ENCODE results near the gene PPP1R15B. TPM values are rescaled to one million over a fixed set of nuclear protein-coding genes. Genes with fewer than 3 reads are reported as not detected.
A peak's percentile ranks its signal among the peaks of the same experiment; 100 is the strongest.

Gene PPP1R15B
- total RNA-seq, 2 experiments from 2014 or later = 72.6 to 79.2 TPM

DNA sequence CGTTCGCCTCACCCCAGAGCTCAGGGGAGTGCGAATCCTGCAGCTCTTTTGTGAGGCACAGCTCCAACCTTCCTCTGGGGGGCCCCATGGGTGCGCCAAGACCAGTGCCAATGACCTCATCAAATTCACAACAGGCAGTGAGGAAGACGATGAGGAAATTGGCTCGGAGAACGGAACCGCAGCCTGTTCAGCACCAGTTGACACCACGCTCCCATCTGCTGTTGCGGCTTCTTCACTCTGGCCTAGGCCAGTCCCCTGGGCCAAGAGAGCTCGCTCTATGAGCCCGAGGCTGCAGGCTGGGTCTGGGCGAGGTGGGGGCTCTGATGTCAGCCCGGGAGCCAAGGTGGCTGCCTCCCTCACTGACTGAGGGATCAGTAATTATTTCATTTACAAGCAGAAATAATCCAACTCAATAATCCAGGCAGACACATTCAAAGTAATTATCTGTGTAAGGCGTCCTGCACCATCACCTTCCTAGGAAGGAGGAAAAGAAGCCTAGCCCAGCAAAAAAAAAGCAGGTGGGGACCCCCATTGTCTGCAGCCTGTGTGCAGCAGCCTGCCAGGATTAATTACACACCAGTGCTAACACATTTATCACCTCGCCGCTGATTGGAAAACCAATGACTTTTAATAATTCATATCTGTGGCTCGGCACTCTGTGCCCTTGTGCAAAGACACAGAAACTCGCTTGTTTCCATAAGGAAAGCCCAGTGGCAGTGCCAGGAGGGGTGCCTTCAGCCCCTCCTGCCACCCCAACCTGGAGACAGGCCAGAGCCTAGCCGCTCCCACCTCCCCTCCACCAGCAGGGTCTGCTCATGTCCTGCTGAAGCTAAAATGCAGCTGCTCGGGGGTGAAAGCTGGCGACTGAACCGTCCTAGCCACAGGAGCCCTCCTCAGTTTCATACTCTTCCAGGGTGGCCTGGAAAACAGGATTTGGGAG is 53.8 kb downstream of the PPP1R15B start:
- Histone ChIP-seq H2AFZ (ENCODE audit: low read length) (no peak overlapping the region), H3K27ac (ENCODE audit: low read depth, low read length, poor library complexity, severe bottlenecking) (no peak overlapping the region), H3K9me3 (ENCODE audit: low read length) (no peaks in the 10 kb centered on the region), H3K4me1 (ENCODE audit: insufficient read depth, low read length, poor library complexity, severe bottlenecking) (no peaks in the 10 kb centered on the region), H3K4me3 (ENCODE audit: low read depth, low read length, poor library complexity, severe bottlenecking) (no peak overlapping the region), H4K20me1 (ENCODE audit: insufficient read depth, low read length) (no peaks in the 10 kb centered on the region), H3K4me2 (ENCODE audit: low read length) (no peak overlapping the region), H3K36me3 (ENCODE audit: insufficient read depth, low read length) (no peaks in the 10 kb centered on the region), H3K9me2 (ENCODE audit: insufficient read depth, low read length) (no peaks in the 10 kb centered on the region), H3K79me2 (ENCODE audit: insufficient read depth, low read depth, low read length) (no peaks in the 10 kb centered on the region)
- no TSS peak for BruUV-seq (replicated peaks)
- no peak for DNase-seq (ENCODE audit: low spot score)
- ChIA-PET POLR2A (no interaction called here), CTCF (ENCODE audit: unreplicated experiment) (interaction anchor here (1.0 kb wide), 1 partner anchor 99 kb away, joined by 3 read pairs; no protein-coding TSS in a partner anchor)
- intact Hi-C loops (cut with micrococcal nuclease; ENCODE audit: unreplicated experiment) = no loop called here
- TF ChIP-seq EZH2phosphoT487 (IDR thresholded peaks at IDR 0.05; ENCODE audit: borderline replicate concordance, low read depth, low read length) = no peak
- TF ChIP-seq, protein P1, sequence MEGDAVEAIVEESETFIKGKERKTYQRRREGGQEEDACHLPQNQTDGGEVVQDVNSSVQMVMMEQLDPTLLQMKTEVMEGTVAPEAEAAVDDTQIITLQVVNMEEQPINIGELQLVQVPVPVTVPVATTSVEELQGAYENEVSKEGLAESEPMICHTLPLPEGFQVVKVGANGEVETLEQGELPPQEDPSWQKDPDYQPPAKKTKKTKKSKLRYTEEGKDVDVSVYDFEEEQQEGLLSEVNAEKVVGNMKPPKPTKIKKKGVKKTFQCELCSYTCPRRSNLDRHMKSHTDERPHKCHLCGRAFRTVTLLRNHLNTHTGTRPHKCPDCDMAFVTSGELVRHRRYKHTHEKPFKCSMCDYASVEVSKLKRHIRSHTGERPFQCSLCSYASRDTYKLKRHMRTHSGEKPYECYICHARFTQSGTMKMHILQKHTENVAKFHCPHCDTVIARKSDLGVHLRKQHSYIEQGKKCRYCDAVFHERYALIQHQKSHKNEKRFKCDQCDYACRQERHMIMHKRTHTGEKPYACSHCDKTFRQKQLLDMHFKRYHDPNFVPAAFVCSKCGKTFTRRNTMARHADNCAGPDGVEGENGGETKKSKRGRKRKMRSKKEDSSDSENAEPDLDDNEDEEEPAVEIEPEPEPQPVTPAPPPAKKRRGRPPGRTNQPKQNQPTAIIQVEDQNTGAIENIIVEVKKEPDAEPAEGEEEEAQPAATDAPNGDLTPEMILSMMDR (conservative IDR thresholded peaks at IDR 0.05; ENCODE audit: low read length) = 0 out of 2 replicates have a peak, but pooled peaks have one; percentile 14

DNA sequence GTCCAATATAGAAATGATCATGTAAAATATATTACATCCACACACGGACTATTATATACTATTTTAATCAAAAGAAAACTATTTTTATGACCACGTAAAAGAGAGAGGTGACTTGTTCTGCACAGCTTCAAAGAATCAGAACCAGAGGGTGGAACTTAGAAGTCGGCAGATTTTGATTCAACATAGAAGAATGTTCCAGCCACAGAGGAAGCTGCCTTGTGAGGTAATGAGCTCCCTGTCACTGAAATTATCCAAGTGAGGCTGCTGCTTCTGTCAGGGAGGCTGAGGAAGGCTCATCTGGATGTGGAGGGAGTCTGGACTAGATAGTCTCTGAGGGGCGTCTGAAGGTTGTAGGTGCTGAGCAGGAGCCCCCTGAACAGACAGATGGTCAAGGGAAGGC is 54.6 kb downstream of the PPP1R15B start:
- ChIA-PET CTCF (ENCODE audit: unreplicated experiment) (interaction anchor here (1.0 kb wide), 1 partner anchor 98 kb away, joined by 3 read pairs; no protein-coding TSS in a partner anchor), POLR2A (no interaction called here)
- H3K4me1 ChIP-seq (ENCODE audit: insufficient read depth, low read length, poor library complexity, severe bottlenecking) = no peaks in the 10 kb centered on the region
- H3K9me3 ChIP-seq (ENCODE audit: low read length) = no peaks in the 10 kb centered on the region
- DNase-seq (ENCODE audit: low spot score) = no peak
- H3K79me2 ChIP-seq (ENCODE audit: insufficient read depth, low read depth, low read length) = no peaks in the 10 kb centered on the region
- no peak overlapping the region for H3K4me2 ChIP-seq (ENCODE audit: low read length)
- TF ChIP-seq, protein P1 (conservative IDR thresholded peaks at IDR 0.05; ENCODE audit: low read length) = no peak
- TF ChIP-seq EZH2phosphoT487 (IDR thresholded peaks at IDR 0.05; ENCODE audit: borderline replicate concordance, low read depth, low read length) = no peak
- H3K9me2 ChIP-seq (ENCODE audit: insufficient read depth, low read length) = no peaks in the 10 kb centered on the region
- H3K36me3 ChIP-seq (ENCODE audit: insufficient read depth, low read length) = no peaks in the 10 kb centered on the region
- BruUV-seq (replicated peaks) = no TSS peak
- intact Hi-C loops (cut with micrococcal nuclease; ENCODE audit: unreplicated experiment) = no loop called here
- no peak overlapping the region for H3K4me3 ChIP-seq (ENCODE audit: low read depth, low read length, poor library complexity, severe bottlenecking)
- no peak overlapping the region for H2AFZ ChIP-seq (ENCODE audit: low read length)
- no peak overlapping the region for H3K27ac ChIP-seq (ENCODE audit: low read depth, low read length, poor library complexity, severe bottlenecking)
- H4K20me1 ChIP-seq (ENCODE audit: insufficient read depth, low read length) = no peaks in the 10 kb centered on the region

DNA sequence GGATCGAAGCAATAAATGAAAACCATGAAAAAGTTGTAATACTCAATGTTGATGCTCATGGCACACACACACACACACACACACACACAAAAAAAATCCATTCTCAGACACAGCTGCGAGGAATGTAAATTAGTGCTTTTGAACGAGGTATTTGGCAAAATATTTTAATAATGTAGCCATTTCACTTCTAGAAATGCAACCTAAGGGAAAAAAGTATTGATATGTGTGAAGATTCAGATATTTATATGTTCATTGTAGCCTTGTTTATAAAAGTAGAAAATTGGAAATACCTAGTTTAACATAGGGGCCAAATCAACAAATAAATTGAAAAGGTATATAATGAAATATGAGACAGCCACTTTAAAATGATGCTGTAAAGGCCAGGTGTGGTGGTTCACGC is 55.7 kb downstream of the PPP1R15B start:
- Histone ChIP-seq H3K9me3 (ENCODE audit: low read length) (no peaks in the 10 kb centered on the region), H3K9me2 (ENCODE audit: insufficient read depth, low read length) (no peaks in the 10 kb centered on the region), H2AFZ (ENCODE audit: low read length) (no peak overlapping the region), H3K4me1 (ENCODE audit: insufficient read depth, low read length, poor library complexity, severe bottlenecking) (no peaks in the 10 kb centered on the region), H4K20me1 (ENCODE audit: insufficient read depth, low read length) (no peaks in the 10 kb centered on the region), H3K4me3 (ENCODE audit: low read depth, low read length, poor library complexity, severe bottlenecking) (no peak overlapping the region), H3K27ac (ENCODE audit: low read depth, low read length, poor library complexity, severe bottlenecking) (no peak overlapping the region), H3K79me2 (ENCODE audit: insufficient read depth, low read depth, low read length) (no peaks in the 10 kb centered on the region), H3K4me2 (ENCODE audit: low read length) (no peak overlapping the region), H3K36me3 (ENCODE audit: insufficient read depth, low read length) (no peaks in the 10 kb centered on the region)
- intact Hi-C loops (cut with micrococcal nuclease; ENCODE audit: unreplicated experiment) = no loop called here
- ChIA-PET POLR2A (interaction anchor here (0.6 kb wide), 1 partner anchor 1347 kb away, joined by 4 read pairs; no protein-coding TSS in a partner anchor), CTCF (ENCODE audit: unreplicated experiment) (no interaction called here)
- BruUV-seq (replicated peaks) = no TSS peak
- no peak for DNase-seq (ENCODE audit: low spot score)
- TF ChIP-seq, protein P1 (conservative IDR thresholded peaks at IDR 0.05; ENCODE audit: low read length) = no peak
- TF ChIP-seq EZH2phosphoT487 (IDR thresholded peaks at IDR 0.05; ENCODE audit: borderline replicate concordance, low read depth, low read length) = no peak
